B cell (primary cell): ENCODE results near the gene PNPO. TPM values are rescaled to one million over a fixed set of nuclear protein-coding genes. Genes with fewer than 3 reads are reported as not detected.

Experiments
- ATAC-seq: fragments of 200-7000 bp; cut with Tn5 transposase; one replicate; pipeline ENCODE4 v1.10.0; 2021; ENCODE audit warnings: low read depth, mild to moderate bottlenecking, moderate number of reproducible peaks, moderate library complexity
- CTCF ChIA-PET: fragments of 350-600 bp; sonication (Branson Sonifier 250); formaldehyde crosslinking; loops from one replicate; lab custom pipeline; 2021; ENCODE audit warnings: antibody characterized with exemption, inconsistent platforms; lab: Charles Lee
- POLR2A ChIA-PET: fragments of 350-600 bp; sonication (Branson Sonifier 250); formaldehyde crosslinking; loops from one replicate; lab custom pipeline; 2021; ENCODE audit warnings: antibody characterized with exemption; lab: Charles Lee
- DNase-seq: peaks from one replicate; pipeline ENCODE4 v3.0.0; 2013
- H2AFZ ChIP-seq: 2 replicates; pipeline ENCODE4 v1.6.1; 2012; ENCODE audit warnings: mild to moderate bottlenecking, low read depth, low read length; ENCODE audit not compliant: insufficient read depth, poor library complexity, severe bottlenecking
- H3K27ac ChIP-seq, 2 donors: 1 replicate in 1 of 2; 2 replicates in 1 of 2; pipeline ENCODE4 v1.5.1; 2012 to 2013; ENCODE audit warnings: low read length in 2 of 2, mild to moderate bottlenecking in 2 of 2, moderate library complexity in 1 of 2
- H3K27me3 ChIP-seq, 4 experiments: fragments of 200-600 bp in 1 of 4; sonication (generic) in 1 of 4; replicated peaks in 1 of 4; 1 replicate in 2 of 4; 2 replicates in 2 of 4; pipeline versions ENCODE4 v1.6.1 to v1.7.0; 2013 to 2016; ENCODE audit warnings: low read length in 3 of 4, mild to moderate bottlenecking in 2 of 4, mixed read lengths in 1 of 4, moderate library complexity in 1 of 4; ENCODE audit not compliant: insufficient read depth in 4 of 4, control insufficient read depth in 3 of 4; ENCODE audit errors: control extremely low read depth in 1 of 4
- H3K36me3 ChIP-seq, 2 experiments: replicated peaks in 1 of 2; 1 replicate in 1 of 2; 2 replicates in 1 of 2; pipeline versions ENCODE4 v1.6.1 to v1.7.1; 2013; ENCODE audit warnings: low read length in 1 of 2; ENCODE audit not compliant: insufficient read depth in 2 of 2, control insufficient read depth in 1 of 2; ENCODE audit errors: control extremely low read depth in 1 of 2, extremely low read depth in 1 of 2
- H3K4me1 ChIP-seq, 2 donors: fragments of 200-600 bp in 1 of 2; sonication (generic) in 1 of 2; 1 replicate in 1 of 2; 2 replicates in 1 of 2; pipeline versions ENCODE4 v1.5.1 to v1.6.1; 2013 to 2017; ENCODE audit warnings: low read length in 2 of 2; ENCODE audit not compliant: control insufficient read depth in 2 of 2, insufficient read depth in 2 of 2
- H3K4me2 ChIP-seq: replicated peaks from 2 replicates; pipeline ENCODE3; 2012; ENCODE audit warnings: mild to moderate bottlenecking, low read depth, low read length; ENCODE audit not compliant: poor library complexity, severe bottlenecking
- H3K4me3 ChIP-seq, 5 experiments: fragments of 200-600 bp in 1 of 5; sonication (generic) in 1 of 5; 1 replicate in 3 of 5; 2 replicates in 2 of 5; pipeline versions ENCODE4 v1.5.1 to v1.7.0; 2011 to 2016; ENCODE audit warnings: low read length in 4 of 5, mild to moderate bottlenecking in 4 of 5, low read depth in 2 of 5, control low read depth in 1 of 5, moderate library complexity in 1 of 5; ENCODE audit not compliant: insufficient read depth in 1 of 5; ENCODE audit errors: control extremely low read depth in 1 of 5, extremely low read depth in 1 of 5
- H3K79me2 ChIP-seq: fragments of 200-600 bp; sonication (generic); one replicate; pipeline ENCODE4 v1.6.0; 2016; ENCODE audit warnings: low read length; ENCODE audit not compliant: control insufficient read depth, insufficient read depth
- H3K9ac ChIP-seq: fragments of 200-600 bp; sonication (generic); 2 replicates; pipeline ENCODE4 v1.6.1; 2017; ENCODE audit warnings: mild to moderate bottlenecking, low read length, moderate library complexity
- H3K9me3 ChIP-seq, 3 donors: one replicate each; pipeline versions ENCODE4 v1.6.1 to v1.7.1; 2013; ENCODE audit warnings: low read length in 2 of 3; ENCODE audit not compliant: control insufficient read depth in 2 of 3, insufficient read depth in 1 of 3; ENCODE audit errors: control extremely low read depth in 1 of 3
- H4K20me1 ChIP-seq: 2 replicates; pipeline ENCODE4 v1.6.0; 2012; ENCODE audit warnings: mild to moderate bottlenecking, low read length; ENCODE audit not compliant: insufficient read depth, control insufficient read depth, poor library complexity, severe bottlenecking
- H3K27ac Mint-ChIP-seq: one replicate; pipeline ENCODE4 v1.8.0; 2021; ENCODE audit warnings: mixed read lengths
- H3K27me3 Mint-ChIP-seq: one replicate; pipeline ENCODE4 v1.8.0; 2021; ENCODE audit warnings: mixed read lengths
- H3K4me1 Mint-ChIP-seq: one replicate; pipeline ENCODE4 v1.8.0; 2021; ENCODE audit warnings: mixed read lengths
- H3K4me3 Mint-ChIP-seq: one replicate; pipeline ENCODE4 v1.8.0; 2021; ENCODE audit warnings: mixed read lengths
- H3K9me3 Mint-ChIP-seq: one replicate; pipeline ENCODE4 v1.8.0; 2022; ENCODE audit warnings: mixed read lengths; ENCODE audit not compliant: insufficient read depth
- EZH2 ChIP-seq: IDR thresholded peaks from 2 replicates; pipeline ENCODE4 v1.6.1; 2012; ENCODE audit warnings: borderline replicate concordance, low read depth, mild to moderate bottlenecking, moderate library complexity, low read length; ENCODE audit not compliant: insufficient read depth, poor library complexity, severe bottlenecking
- WGBS: methylation state at CpG from one replicate; pipeline ENCODE4 v1.1.5; 2013; ENCODE audit warnings: missing lambda C conversion rate; ENCODE audit not compliant: insufficient coverage; 5-methylcytosine and 5-hydroxymethylcytosine counted together
- intact Hi-C: fragments of 100-400 bp; cut with micrococcal nuclease; formaldehyde crosslinking; loops from one replicate; pipeline ENCODE4 v1.10.0; 2022
- polyA plus RNA-seq: library from polyadenylated mRNA; depleted of rRNA; stranded (reverse); fragments of >200 nt; gene quantifications from 2 replicates; pipeline ENCODE4 v1.2.3, GENCODE V29; 2012
- total RNA-seq, 2 donors: library from RNA; stranded (reverse); fragments of 120-200 nt in 1 of 2; gene quantifications; 1 replicate in 1 of 2; 2 replicates in 1 of 2; pipeline versions ENCODE4 v1.2.3 to v1.2.4, GENCODE V29; 2013 to 2022
- TF ChIP-seq, protein P1 (sequence below): fragments of 200-600 bp; IDR thresholded peaks from one replicate; pipeline ENCODE4 v1.8.0; 2022; ENCODE audit warnings: antibody characterized with exemption, mild to moderate bottlenecking

Gene PNPO
- total and polyA plus RNA-seq, 2 donors (not counting 1 experiment from before 2014, with no cell fraction given), result 8.0 to 14.7 TPM

DNA sequence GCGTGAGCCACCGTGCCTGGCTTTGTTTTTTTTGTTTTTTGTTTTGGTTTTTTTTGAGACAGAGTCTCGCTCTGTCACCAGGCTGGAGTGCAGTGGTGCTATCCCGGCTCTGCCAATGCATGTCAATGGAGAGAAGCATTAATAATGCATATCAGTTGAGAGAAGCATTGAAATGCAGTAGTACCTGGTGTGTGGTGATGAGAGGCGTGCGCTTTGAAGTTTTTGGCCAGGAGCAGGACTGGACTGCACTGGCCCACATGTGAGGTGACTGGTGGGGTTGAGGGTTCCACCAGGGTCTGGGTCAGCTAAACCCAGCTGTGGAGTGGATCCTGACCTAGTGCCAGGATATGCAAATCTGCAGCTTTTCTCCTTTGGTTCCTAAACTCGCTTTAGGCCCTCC lies 39.9 kb upstream of the PNPO start:
- peaks cover 8 to 11% of the 10 kb centered on the region in 2 donors for H3K4me1 ChIP-seq
- H3K27me3 ChIP-seq, result no peaks in the 10 kb centered on the region
- peaks cover 46% of the 10 kb centered on the region for H3K4me1 Mint-ChIP-seq
- peaks cover 0 to 28% of the 10 kb centered on the region in 2 experiments for H3K36me3 ChIP-seq
- ChIA-PET POLR2A (no interaction called here), CTCF (no interaction called here)
- H3K4me3 Mint-ChIP-seq, result no peak overlapping the region
- no peak for DNase-seq
- TF ChIP-seq EZH2, result no peak
- TF ChIP-seq, protein P1, sequence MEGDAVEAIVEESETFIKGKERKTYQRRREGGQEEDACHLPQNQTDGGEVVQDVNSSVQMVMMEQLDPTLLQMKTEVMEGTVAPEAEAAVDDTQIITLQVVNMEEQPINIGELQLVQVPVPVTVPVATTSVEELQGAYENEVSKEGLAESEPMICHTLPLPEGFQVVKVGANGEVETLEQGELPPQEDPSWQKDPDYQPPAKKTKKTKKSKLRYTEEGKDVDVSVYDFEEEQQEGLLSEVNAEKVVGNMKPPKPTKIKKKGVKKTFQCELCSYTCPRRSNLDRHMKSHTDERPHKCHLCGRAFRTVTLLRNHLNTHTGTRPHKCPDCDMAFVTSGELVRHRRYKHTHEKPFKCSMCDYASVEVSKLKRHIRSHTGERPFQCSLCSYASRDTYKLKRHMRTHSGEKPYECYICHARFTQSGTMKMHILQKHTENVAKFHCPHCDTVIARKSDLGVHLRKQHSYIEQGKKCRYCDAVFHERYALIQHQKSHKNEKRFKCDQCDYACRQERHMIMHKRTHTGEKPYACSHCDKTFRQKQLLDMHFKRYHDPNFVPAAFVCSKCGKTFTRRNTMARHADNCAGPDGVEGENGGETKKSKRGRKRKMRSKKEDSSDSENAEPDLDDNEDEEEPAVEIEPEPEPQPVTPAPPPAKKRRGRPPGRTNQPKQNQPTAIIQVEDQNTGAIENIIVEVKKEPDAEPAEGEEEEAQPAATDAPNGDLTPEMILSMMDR, result no peak
- ATAC-seq, result no peak
- H3K27ac ChIP-seq, result no peak overlapping the region
- WGBS, result 97% methylated on average over 6 of the region's 7 CpGs
- H3K9me3 ChIP-seq, result no peaks in the 10 kb centered on the region
- H4K20me1 ChIP-seq, result peaks cover 65% of the 10 kb centered on the region
- peaks cover 98% of the 10 kb centered on the region for H3K79me2 ChIP-seq
- no peak overlapping the region for H2AFZ ChIP-seq
- H3K27me3 Mint-ChIP-seq, result no peaks in the 10 kb centered on the region
- no peak overlapping the region for H3K27ac Mint-ChIP-seq
- no peak overlapping the region for H3K9ac ChIP-seq
- H3K9me3 Mint-ChIP-seq, result no peaks in the 10 kb centered on the region
- H3K4me2 ChIP-seq, result no peak overlapping the region
- no peak overlapping the region for H3K4me3 ChIP-seq
- intact Hi-C loops, result no loop called here

DNA sequence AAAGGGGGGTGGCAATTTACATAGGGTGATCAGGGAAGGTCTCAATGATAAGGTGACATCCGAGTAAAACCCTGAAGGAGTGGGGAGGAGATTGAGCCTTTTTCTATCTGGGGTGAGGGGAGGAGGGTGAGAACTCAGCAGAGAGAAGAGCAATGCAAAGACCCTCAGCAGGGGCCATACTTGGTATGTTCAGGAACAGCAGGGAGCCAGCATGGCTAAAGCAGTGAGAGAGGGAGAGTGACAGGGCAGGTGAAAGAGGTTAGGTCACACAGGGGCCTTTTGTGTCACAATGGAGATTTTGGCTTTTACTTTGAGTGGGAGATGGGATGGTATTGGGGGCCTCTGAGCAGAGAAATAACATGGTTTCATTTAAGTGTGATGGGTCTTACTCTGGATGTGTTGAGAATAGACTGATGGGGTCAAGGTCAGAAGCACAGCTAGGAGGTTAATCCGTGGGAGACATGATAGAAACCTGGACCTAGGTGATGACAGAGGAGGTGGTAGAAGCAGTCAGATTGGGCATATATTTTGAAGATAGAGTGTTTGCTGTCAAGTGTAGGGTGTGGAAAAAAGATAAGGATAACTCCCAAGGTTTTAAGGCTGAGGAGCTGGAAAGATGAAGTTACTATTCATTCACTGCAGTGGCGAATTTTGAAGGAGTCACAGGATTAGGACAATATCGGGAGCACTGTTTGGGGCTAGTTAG lies 39.2 kb upstream of the PNPO start:
- Histone ChIP-seq H3K4me1 (peaks cover 3 to 5% of the 10 kb centered on the region in 2 donors), H3K9me3 (no peaks in the 10 kb centered on the region), H3K27me3 (no peaks in the 10 kb centered on the region), H3K4me3 (no peak overlapping the region), H4K20me1 (peaks cover 73% of the 10 kb centered on the region), H3K27ac (no peak overlapping the region), H3K9ac (no peak overlapping the region), H3K79me2 (peaks cover 98% of the 10 kb centered on the region), H2AFZ (no peak overlapping the region), H3K4me2 (no peak overlapping the region), H3K36me3 (peaks cover 0 to 28% of the 10 kb centered on the region in 2 experiments)
- H3K9me3 Mint-ChIP-seq, result no peaks in the 10 kb centered on the region
- no peak overlapping the region for H3K4me3 Mint-ChIP-seq
- 92% methylated on average over 4 of the region's 4 CpGs for WGBS
- intact Hi-C loops, result no loop called here
- no peak for TF ChIP-seq EZH2
- TF ChIP-seq, protein P1, result no peak
- DNase-seq, result no peak
- peaks cover 45% of the 10 kb centered on the region for H3K4me1 Mint-ChIP-seq
- no peak overlapping the region for H3K27ac Mint-ChIP-seq
- no peak for ATAC-seq
- ChIA-PET POLR2A (no interaction called here), CTCF (interaction anchor here (0.8 to 1.4 kb wide), 3 partner anchors 45 to 70 kb away, joined by 3 to 7 read pairs (median 3); no protein-coding TSS in a partner anchor)
- no peaks in the 10 kb centered on the region for H3K27me3 Mint-ChIP-seq
